Sigmoid colon (tissue), 4 donors: ENCODE measurements around the gene GALP.

ENCODE experiments used
- POLR2A ChIP-seq, 2 donors: fragments of 450-650 bp; IDR thresholded peaks; one replicate each; pipeline ENCODE4 v1.6.1; 2016; ENCODE audit warnings: antibody characterized with exemption in 2 of 2, mild to moderate bottlenecking in 2 of 2, moderate library complexity in 2 of 2
- POLR2AphosphoS5 ChIP-seq, 4 donors: sonication (generic); formaldehyde crosslinking; IDR thresholded peaks; one replicate each; pipeline ENCODE4 v1.6.1; 2017; ENCODE audit warnings: antibody characterized with exemption in 4 of 4
- TF ChIP-seq, protein P1 (sequence below), 4 experiments: fragments of 450-650 bp in 3 of 4; fragments of 200-600 bp in 1 of 4; IDR thresholded peaks; one replicate each; pipeline ENCODE4 v1.5.1; 2016 to 2019; ENCODE audit warnings: antibody characterized with exemption in 4 of 4, mild to moderate bottlenecking in 3 of 4, moderate library complexity in 2 of 4

- TF ChIP-seq, protein P1, sequence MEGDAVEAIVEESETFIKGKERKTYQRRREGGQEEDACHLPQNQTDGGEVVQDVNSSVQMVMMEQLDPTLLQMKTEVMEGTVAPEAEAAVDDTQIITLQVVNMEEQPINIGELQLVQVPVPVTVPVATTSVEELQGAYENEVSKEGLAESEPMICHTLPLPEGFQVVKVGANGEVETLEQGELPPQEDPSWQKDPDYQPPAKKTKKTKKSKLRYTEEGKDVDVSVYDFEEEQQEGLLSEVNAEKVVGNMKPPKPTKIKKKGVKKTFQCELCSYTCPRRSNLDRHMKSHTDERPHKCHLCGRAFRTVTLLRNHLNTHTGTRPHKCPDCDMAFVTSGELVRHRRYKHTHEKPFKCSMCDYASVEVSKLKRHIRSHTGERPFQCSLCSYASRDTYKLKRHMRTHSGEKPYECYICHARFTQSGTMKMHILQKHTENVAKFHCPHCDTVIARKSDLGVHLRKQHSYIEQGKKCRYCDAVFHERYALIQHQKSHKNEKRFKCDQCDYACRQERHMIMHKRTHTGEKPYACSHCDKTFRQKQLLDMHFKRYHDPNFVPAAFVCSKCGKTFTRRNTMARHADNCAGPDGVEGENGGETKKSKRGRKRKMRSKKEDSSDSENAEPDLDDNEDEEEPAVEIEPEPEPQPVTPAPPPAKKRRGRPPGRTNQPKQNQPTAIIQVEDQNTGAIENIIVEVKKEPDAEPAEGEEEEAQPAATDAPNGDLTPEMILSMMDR (IDR thresholded peaks at IDR 0.05) = no peak
- TF ChIP-seq POLR2A (IDR thresholded peaks at IDR 0.05) (no peak), POLR2AphosphoS5 (IDR thresholded peaks at IDR 0.05) (no peak)
Observed at GRCh38 chr19:56161534-56161933, 14.3 kb upstream of the GALP start.
